ENCODE results near the gene ACOXL.

ACOXL gene

DNA sequence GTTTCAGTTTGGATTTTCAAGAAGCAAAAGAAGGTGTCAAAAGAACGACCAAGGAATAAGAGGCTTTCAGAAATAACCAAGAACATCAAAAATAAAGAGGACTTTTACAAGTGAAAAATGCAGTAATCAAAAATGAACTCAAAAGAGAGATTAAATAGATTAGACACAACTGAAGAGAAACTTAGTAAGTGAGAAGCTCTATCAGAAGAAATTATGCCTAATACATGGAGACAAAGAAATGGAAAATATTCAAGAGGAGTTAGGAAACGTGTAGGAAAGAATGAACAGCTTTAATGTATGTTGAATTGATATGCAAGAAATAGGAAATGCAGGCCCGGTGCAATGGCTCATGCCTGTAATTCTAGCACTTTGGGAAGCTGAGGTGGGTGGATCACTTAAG is 145.8 kb downstream of the ACOXL start:
- DNase-seq, result no peak

DNA sequence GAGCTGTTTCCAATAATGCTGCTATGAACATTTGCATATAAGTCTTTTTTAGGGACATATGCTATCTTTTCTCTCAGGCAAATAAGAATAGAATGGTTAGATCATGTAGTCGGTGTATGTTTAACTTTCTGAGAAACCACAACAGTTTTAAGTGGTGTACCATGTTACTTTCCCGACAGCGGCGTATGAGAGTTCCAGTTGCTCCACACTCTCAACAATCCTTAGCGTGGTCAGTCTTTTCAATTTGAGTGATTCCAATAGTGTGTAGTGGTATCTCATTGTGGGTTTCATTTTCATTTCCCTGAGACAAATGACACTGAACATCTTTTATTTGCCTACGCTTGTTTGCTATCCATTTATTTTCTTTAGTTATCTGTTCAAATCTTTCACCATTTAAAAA is 149.5 kb downstream of the ACOXL start:
- no peak for DNase-seq

DNA sequence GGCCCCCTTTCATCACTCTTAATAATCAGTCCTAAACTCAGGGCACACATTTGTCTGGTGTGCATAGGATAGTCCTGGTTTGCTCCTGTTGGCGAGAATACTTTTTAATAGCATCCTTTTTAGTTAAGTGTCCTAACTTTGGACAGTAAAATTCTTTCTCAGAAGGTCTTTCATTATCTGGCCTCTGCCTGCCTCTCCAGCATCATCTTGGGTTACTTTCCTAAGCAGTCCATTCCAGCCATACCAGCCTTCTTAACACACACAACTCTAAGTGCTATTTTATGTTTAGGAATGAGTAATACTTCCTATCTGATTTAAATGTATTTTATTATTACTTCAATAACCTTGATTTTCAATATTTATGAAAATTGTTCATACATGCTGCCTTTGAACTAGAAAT is 151.0 kb downstream of the ACOXL start:
- DNase-seq, result no peak

DNA sequence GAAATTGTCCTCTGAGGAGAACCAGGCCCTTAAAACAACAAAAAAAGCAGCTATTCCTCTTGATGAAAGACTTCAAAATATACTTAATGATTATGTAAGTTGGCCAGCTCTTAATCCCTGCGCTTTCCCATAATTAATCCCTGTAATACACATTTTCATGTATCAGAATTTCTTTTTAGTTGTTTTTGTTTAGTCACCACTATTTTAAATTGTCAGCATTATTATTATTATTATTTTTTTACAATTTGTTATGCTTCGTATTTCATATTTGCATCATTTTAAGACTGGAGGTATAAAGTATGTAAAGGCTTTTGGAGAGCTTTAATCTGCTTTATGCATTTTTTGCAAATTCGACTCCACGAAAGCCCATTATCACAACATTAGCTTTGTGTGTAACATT is 152.9 kb downstream of the ACOXL start:
- DNase-seq, result no peak

DNA sequence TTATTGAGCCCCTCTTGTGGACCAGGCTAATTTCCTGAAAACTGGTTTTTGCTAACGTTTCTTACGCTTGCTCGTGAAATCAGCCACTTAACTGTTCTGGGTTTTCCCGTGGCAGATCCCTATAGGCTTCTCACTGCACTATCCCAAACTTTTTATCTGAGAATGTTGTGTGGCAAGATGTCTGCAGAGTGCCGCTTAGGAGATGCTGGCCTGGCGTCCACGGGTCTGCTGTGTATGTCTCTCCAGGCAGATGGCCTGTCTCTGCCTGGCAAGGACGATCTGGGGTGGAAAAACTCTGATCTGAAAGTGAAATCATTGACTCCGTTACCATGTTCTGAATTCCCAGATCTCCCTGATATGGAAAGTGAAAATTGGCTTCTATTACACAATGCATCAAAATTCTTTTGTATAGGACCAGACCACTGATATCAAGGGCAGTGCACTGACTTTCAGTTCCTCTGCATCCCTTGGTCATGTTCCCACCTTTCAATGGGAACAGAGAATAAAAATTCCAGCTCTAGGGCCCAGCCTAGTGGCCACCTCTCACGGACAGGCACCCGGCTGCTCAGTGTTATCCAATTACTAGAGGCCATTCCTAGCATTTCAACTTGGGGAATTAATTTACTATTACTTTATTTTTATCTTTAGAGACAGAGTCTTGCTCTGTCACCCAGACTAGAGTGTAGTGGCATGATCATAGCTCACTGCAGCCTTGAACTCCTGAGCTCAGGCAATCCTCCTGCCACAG is 154.6 kb downstream of the ACOXL start:
- no peak for DNase-seq

DNA sequence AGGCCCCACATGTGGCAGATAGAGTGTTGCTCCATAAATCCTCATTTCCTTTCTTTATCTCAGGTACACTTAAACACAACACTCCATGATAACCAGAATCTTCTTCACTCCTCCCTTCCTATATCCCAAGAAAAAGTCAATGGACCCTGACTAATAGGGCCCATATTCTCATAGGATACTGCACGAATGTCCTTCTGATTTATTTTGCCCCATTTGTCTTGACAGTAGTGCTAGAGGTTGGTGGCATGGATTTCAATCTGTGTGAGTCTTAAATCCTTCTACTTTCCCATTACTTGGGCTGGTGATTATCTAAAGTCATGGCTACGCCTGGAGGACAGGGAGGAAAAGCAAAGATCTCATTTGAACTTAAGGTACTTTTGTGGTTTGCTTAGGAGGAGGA is 156.0 kb downstream of the ACOXL start:
- no peak for DNase-seq

DNA sequence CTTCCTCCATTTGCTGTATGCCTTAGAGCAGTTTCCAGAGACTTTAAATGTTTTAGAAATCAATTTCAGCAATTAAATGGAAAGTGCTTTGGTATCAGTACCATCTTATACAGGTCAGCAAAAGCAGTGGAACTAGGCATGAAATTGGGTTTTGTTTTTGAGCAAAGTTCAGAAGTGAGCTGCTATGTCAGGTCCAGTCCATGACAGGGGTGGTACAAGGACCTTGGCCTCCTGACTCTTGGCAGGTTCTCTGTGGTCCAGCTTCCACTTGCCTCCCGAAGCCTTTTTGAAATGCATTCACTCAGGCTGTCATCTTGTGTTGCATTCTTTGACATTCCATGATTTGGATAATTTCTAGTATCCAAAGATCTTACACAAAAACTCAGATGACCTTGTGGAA is 159.3 kb downstream of the ACOXL start:
- DNase-seq, result no peak

DNA sequence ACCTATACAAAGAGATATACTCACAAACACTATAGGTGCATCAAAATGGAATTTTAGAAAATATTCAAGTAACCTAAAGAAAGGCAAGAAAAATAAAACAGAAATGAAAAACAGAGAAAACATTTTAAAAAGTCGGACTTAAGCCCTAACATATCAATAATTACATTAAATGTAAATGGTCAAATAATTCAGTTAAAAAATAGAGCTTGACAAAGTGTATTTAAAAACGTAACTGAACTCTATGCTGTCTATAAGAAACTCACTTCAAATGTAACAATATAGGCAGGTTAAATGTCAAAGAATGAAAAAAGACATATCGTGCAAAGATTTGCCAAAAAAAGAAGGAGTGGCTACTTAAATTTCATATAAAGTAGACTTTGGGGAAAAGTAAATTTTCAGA is 163.9 kb downstream of the ACOXL start:
- DNase-seq, result no peak

DNA sequence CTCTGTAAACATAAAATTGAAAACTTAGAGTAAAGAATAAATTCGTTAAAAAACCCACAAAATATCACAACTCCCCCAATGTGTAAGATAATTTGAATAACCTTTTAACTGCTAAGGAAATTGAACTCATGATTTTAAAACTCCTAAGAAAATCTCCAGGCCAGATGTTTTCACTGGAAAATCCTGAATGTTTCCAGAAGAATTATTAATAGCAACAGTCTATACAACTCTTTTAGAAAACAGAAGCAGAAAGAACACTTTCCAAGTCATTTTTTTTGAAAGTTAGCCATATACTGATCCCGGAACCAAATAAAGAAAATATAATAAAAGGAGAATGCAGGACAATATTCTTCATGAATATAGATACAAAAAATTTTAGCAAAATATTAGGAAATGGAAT is 165.6 kb downstream of the ACOXL start:
- no peak for DNase-seq

DNA sequence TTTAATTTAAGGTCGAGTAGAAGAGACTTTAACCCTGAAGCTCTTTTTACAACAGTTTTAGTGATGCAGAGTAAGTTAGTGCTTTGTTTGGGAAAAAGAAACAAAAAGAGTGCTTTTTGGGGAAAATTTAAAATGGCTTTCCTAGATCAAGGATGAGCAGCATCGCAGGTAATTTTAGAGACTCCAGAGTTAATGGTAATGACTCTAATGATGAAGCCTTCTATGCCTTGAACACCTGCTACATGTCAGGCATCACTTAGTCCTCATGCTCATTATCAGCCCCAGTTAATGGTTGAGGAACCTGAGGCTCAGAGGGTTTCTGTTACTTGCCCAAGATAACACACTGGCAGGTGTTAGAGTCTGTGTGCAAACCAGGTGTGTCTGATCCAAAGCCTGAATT is 167.8 kb downstream of the ACOXL start:
- DNase-seq, result no peak

DNA sequence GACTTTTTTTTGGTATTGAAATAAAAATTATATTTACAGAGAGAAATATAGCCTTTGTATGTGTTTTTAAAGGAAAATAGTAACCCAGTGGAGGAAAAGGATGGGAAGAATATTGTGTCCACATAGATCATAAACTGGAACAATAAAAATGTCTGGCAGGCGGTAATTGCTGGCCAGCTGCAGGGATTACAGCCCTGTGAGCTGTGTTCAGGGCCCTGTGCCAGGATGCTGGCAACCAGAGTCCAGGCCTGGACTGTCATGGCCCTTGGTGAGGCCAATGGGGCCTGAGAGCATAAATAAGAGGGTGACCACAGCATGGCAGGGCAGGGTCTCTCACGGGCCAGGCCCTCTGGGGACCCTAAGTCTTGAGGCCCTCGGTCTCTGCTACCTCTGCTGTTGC is 171.2 kb downstream of the ACOXL start:
- DNase-seq, result no peak

DNA sequence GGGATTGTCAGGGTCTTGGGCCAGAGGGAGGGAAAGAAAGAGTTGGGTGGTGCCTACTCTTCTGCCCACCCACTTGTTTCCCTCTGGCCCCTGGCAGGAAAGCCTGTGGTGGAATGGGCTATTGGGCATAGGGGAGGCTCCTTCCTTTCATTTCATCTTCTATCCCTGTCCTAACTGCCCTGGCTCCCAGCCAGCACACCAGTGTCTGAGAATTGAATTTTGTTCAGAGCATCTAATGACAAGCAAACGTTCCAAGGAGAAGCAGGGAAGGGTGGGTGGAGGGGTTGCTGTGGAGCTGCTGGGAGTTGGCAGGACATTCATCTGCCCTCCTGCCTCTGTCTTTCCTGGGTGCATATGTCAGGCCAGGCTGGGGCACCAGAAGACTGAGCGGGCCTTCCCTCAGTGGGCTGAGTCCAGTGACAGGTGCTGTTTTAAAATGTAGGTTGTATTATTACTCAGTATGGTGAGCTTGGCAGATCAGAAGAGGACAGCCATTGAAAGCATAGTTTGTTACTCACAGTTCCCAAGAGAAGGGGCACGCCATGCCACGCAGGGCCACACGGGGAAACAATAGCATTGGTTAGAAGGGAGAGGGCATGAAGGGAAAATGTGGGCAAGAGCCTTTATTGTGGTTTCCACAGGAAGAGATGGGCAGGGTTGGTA is 171.9 kb downstream of the ACOXL start:
- DNase-seq, result no peak

DNA sequence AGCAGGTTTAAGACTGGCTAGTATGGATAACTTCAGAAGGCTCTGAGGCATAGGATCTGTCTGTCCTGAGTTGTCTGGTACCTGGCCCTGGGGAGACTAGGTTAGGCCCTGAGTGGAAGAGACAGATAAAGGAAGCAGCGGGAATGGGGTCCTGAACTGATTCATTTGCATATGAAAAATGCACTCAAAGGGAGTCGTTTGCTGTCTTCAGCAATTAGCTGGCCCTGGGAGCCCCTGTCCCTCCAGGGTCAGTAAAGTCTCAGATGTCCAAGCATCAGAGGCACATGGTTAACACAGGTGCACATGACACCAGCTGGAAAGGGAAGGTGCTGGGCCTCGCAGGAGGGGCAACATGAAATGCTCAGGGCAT is 172.4 kb downstream of the ACOXL start:
- DNase-seq, result no peak

DNA sequence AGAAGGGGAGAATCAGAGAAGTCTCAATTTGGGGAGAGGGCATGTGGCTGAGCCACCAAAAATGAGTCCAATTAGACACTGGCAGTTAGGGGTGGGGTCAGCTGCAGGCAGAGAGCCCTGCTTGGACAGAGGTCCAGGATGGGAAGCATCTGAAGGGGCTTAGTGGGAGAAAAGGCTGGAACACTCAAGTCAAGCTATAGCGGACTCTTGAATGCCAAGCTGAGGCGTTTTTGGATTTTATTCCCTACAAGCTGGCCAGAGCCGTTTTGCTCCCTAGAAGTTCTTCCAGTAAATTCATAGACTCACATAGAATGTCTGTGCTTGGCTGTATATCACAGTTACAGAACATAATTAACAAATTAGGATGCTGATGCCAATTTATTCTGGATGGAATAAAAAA is 172.8 kb downstream of the ACOXL start:
- DNase-seq, result no peak

DNA sequence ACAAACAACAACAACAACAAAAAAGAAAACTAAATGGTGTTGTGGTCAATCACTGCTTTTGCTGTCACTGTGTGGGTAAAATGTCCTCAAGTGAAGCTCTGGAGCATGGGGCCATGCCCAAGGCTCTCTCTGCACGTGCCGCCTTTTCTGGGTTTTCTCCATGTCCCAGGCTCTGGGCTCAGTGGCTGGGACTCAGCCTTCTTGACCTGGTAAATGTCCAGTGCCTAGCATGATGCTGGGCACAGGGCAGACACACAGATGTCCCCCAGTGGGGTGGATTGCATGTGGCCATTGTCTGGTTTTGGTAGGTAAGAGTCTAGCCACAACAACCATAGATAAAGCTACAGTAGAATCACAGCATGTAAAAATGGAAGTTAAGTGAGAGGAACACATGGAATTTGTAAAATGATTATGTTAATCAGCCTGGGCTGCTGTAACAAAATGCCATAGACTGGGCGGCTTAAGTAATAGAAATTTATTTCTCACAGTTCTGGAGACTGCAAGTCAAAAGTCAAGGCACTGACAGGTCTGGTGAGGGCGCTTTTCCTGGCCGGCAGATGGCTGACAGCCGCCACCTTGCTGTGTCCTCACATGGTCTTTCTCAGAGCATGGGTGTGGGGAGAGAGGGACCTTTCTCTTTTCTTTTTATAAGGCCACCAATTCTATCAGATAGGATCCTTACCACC is 174.4 kb downstream of the ACOXL start:
- DNase-seq, result no peak

DNA sequence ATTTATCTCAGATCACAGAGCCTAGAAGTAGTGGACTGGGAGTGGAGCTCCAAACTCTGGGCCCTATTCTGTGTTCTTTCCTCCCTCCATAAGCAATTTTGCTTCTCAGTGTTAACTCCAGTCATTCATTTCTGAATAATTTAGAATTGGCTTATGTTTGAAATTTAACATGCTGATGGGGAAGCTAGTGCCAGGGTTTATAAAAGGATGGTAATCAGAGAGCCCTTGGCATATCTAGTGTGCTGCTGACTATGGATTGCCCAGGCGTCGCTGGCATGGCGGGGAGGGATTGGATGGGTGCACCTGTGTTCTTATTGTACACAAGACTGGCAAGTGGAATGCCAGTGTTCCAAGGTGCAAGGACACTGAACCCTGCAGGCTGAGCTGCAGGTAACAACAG is 177.1 kb downstream of the ACOXL start:
- no peak for DNase-seq

DNA sequence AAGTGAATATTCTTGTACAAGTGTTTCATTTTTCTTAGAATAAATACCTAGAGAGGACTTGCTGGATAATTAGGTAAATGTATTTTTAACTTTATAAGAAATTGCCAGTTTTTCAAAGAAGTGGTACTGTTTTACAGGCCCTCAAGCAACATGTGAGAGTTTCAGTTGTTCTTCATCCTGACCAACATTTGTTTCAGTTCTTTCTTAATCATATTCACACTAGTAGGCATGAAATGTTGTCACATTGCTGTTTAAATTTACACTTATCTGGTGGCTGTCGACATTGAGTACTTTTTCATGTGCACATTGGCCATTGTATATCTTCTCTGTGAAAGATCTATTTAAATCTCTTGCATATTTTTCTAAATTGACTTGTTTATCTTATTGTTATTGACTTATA is 178.1 kb downstream of the ACOXL start:
- DNase-seq, result no peak

DNA sequence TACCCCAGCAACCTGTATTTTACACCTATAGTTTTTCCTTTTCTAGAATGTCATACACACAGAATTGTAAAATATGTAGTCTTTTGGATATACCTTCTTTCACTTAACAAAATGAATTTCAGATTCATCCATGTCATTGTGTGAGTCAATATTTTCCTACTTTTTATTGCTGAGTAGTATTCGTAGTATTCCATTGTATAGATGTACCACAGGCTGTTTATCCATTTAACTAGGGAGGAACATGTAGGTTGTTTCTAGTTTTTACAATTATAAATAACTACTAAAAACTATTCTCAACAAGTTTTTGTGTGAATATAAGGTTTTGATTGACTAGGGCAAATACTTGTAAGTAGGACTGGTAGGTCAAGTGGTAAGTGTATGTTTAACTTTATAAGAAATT is 187.4 kb downstream of the ACOXL start:
- no peak for DNase-seq

DNA sequence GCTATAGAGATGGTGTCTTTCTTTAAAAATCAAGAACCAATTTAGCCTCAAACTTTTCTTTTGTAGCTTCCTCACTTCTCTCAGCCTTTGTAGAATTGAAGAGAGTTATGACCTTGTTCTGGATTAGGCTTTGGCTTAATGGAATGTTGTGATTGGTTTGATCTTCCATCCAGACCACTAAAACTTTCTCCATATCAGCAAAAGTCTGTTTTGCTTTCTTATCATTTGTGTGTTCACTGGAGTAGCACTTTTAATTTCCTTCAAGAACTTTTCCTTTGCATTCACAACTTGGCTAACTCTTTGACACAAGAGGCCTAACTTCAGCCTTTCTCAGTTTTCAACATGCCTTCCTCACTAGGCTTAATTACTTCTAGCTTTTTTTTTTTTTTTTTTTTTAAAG is 193.1 kb downstream of the ACOXL start:
- DNase-seq, result no peak

DNA sequence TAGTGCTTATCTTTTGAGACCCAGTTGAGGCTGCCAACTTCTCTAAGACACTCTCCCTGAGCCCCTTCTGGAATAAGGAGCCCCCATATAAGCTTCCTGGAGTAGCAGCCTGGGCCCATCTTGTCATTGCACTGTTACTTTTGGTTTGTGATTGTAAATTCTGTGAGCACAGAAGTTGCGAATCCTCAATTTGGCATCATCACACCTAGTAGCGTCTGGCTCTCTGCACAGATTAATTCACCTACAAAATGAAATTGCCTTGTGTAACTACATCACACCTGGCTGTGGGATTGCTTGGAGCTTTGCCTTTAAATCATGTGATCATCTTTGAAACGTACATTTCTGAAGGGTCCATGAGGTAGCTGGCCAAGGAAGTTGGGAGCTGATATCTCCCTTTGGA is 195.2 kb downstream of the ACOXL start:
- no peak for DNase-seq

DNA sequence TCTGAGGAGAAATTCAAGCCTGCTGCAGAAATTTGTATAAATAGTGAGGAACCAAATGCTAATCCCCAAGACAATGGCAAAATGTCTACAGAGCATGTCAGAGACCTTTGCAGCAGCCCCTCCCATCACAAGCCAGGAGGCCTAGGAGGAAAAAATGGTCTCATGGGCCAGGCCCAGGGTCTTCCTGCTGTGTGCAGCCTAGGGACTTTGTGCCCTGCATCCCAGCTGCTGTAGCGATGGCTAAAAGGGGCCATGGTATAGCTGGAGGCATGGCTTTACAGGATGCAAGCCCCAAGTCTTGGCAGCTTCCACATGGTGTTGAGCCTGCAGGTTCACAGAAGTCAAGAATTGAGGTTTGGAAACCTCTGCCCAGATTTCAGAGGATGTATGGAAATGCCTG is 197.2 kb downstream of the ACOXL start:
- DNase-seq, result no peak

DNA sequence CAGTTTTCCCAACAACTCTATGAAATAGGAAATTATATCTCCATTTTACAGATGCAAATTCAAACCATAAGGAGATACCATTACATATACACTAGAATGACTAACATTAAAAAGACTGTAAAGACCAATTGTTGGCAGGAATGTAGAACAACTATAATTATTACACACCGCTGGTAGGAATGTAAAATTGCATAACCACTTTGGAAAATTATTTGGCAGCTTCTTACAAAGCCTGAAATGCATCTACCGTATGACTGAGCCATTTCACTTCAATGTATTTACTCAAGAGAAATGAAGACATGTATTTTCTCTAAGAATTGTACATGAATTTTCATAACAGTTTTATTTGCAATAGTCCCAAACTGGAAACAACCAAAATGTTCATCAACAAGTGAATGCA is 199.3 kb downstream of the ACOXL start:
- DNase-seq, result no peak

DNA sequence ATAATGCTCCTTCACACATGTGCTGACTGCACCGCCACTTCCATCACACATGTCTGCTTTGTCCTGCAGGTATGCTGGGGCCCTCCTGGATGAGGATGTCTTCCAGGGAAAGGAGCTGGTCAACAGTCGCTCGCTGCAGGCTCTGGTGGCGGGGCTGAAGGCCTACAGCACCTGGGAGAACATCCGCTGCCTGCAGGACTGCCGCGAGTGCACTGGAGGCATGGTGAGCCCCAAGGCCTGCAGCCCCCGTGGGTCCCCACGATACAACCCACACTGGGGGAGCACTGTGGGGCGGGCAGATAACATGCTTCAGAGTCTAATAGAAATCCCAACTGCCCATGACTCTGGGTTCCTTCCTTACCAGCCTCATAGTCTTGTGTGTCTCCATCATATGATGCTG is 201.0 kb downstream of the ACOXL start:
- no peak for DNase-seq

DNA sequence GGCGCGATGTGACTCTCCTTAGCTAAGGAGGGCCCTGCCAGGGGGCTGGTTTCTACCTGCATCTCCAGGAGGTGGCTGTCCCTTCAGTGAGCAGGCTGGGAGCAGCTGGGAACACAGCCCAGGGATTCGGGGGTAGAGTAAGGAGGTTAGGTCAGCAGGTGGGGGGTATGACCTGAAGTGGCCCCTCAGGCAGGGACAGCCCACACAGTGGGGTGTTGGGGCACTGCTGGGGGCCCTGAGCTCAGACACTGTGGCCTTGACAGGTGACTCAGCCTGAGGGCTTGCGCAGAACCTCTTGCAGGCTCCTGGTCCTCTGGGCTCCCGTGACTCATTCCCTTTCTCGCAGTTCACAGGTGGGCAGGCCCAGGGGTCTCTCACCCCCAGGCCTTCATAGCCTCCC is 202.6 kb downstream of the ACOXL start:
- DNase-seq, result no peak
